SK-N-MC (cell line): Measurements from ENCODE around the gene CDKN2A.

Source experiments
- DNase-seq: peaks from one replicate; pipeline ENCODE4 v3.0.0-alpha.2; 2011; ENCODE audit warnings: low read depth, low spot score
- H3K27ac ChIP-seq: fragments of 200-600 bp; sonication (generic); 2 replicates; pipeline ENCODE4 v1.5.1; 2016; ENCODE audit warnings: mixed run types
- H3K36me3 ChIP-seq: fragments of 200-600 bp; sonication (generic); 2 replicates; pipeline ENCODE4 v1.6.1; 2017; ENCODE audit warnings: antibody characterized with exemption, low read length, mixed read lengths; ENCODE audit not compliant: insufficient read depth
- H3K4me3 ChIP-seq: fragments of 200-600 bp; sonication (generic); 2 replicates; pipeline ENCODE4 v1.5.1; 2016
- H3K9ac ChIP-seq: fragments of 200-600 bp; sonication (generic); 2 replicates; pipeline ENCODE4 v1.8.0; 2017; ENCODE audit warnings: mixed run types, mixed read lengths; ENCODE audit not compliant: insufficient read length
- H3K9me3 ChIP-seq: fragments of 200-600 bp; sonication (generic); 2 replicates; pipeline ENCODE4 v1.6.1; 2017; ENCODE audit warnings: low read depth, mild to moderate bottlenecking, antibody characterized with exemption, low read length, moderate library complexity, mixed read lengths
- EZH2 ChIP-seq: fragments of 200-600 bp; sonication (generic); IDR thresholded peaks from one replicate; pipeline ENCODE4 v1.6.1; 2017; ENCODE audit warnings: antibody characterized with exemption
- FOXP2 ChIP-seq: optimal IDR thresholded peaks from 2 replicates; pipeline ENCODE3; 2011; ENCODE audit warnings: mild to moderate bottlenecking, moderate library complexity; ENCODE audit not compliant: insufficient read depth; ENCODE audit errors: extremely low read length, control extremely low read depth
- POLR2AphosphoS5 ChIP-seq: IDR thresholded peaks from 2 replicates; pipeline ENCODE4 v1.6.1; 2012; ENCODE audit warnings: mild to moderate bottlenecking, low read depth, low read length, borderline replicate concordance

Gene CDKN2A

GRCh38 chr9:21991072-21991959 is 2.9 kb downstream of the CDKN2A start:
- no peak for DNase-seq
- Histone ChIP-seq H3K9me3 (no peaks in the 10 kb centered on the region), H3K4me3 (peak overlapping the region; percentile 92), H3K36me3 (peaks cover 11% of the 10 kb centered on the region), H3K27ac (peak overlapping the region; percentile 48; the same call in 1 of the 2 replicates), H3K9ac (peak overlapping the region; percentile 90)
- no peak for TF ChIP-seq FOXP2
- TF ChIP-seq EZH2 = no peak
- no peak for TF ChIP-seq POLR2AphosphoS5

DNA sequence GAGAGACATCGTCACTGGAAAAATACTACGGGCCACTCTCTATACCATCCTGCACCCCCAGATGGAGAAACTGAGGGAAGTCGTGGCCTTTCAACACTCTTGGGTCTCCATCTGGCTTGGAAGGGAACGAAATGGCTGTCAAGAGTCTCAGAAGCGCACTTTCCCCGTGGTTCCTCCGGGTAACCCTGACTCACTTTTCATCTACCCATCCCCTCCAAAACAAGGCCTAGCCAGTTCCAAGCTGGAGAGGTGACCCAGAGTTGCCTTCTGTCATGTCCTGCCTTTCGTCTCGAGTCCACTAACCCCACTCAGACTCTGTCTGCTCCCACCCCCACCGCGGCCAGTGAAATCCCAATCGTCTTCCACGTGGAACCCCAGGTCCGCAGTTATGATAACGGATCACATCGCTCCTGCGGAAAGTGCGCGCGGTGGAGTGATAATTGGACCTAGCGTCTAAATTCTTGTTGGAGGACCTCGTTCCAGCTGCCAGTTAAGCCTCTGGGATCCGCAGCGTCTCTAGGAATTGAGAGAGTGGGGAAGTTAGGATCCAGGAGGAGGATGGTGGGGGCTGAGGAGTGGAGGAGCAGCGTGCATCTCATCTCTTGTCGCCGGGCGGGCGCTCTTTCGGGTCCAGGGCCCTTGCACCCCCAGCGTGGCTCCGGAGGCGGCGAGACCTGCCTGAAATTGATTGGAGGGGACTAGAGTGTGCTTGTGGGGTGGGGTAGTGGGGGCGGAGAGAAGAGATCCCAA is 4.6 kb downstream of the CDKN2A start:
- no peak for DNase-seq
- Histone ChIP-seq H3K4me3 (peak overlapping the region; percentile 80), H3K27ac (peak overlapping the region; percentile 96)

DNA sequence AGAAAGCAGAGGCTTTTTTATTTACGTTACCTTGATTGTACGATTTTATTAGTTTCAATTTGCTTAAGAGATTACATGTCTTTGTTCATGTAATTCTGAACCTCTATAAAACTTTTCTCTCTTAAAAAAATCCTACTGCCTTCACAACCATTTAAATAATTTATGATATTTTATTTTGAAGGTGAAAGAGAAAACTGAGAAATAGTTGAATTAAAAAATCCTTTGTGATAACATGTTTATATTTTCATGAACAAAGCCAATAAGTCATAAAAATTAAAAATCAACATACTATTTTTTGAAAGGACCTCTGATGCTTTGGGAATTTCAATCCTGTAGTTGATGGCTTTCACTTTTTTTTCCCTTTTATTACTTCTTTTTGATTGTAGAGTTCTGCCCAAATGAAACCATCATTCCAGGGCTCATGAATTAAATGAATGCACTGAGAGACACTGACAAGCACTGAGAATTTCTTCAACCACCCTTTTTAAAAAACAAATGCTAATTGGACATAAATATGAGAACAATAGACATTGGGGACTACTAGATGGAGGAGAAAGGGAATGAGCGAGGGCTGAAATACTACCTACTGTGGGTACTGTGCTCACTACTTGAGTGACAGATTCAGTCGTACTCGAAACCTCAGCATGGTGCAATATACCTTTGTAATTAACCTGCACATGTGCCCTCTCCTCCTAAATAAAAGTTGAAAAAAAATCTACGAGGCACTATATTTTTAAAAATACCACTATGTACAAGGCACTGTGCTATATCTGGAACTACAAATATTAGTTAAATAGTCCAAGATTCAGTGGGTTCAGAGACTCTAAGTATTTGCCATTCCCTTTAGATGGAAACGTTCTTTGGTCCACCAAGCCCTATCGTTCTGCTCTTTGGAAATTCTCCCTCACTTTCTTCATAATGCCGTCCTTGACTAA is 5.9 kb downstream of the CDKN2A start:
- TF ChIP-seq EZH2 (no peak), FOXP2 (no peak), POLR2AphosphoS5 (no peak)
- Histone ChIP-seq H3K9ac (peak overlapping the region; percentile 85), H3K9me3 (no peaks in the 10 kb centered on the region), H3K27ac (peak overlapping the region; percentile 96), H3K4me3 (peak overlapping the region; percentile 80), H3K36me3 (peaks cover 11% of the 10 kb centered on the region)
- DNase-seq = no peak

More for the DNA sequence above, 4.6 kb downstream of the CDKN2A start:
- TF ChIP-seq EZH2 = no peak
- no peak for TF ChIP-seq FOXP2
- TF ChIP-seq POLR2AphosphoS5 = no peak
- Histone ChIP-seq H3K9me3 (no peaks in the 10 kb centered on the region), H3K9ac (no peak overlapping the region), H3K36me3 (peaks cover 11% of the 10 kb centered on the region)

- peak overlapping the region; percentile 80 for H3K4me3 ChIP-seq
- TF ChIP-seq FOXP2 (no peak), EZH2 (no peak), POLR2AphosphoS5 (no peak)
- peaks cover 11% of the 10 kb centered on the region for H3K36me3 ChIP-seq
- DNase-seq = no peak
- H3K9ac ChIP-seq = peak overlapping the region; percentile 85
- no peaks in the 10 kb centered on the region for H3K9me3 ChIP-seq
- peak overlapping the region; percentile 96 for H3K27ac ChIP-seq
Measured at GRCh38 chr9:21985964-21986667, 8.1 kb downstream of the CDKN2A start.

GRCh38 chr9:21984101-21984500 is 10.1 kb downstream of the CDKN2A start:
- DNase-seq = no peak
- Histone ChIP-seq H3K36me3 (0 out of 2 replicates have a peak, but pooled peaks cover 7% of the 10 kb centered on the region), H3K9ac (no peak overlapping the region), H3K4me3 (peak overlapping the region; percentile 36), H3K27ac (peak overlapping the region; percentile 79), H3K9me3 (no peaks in the 10 kb centered on the region)
- TF ChIP-seq EZH2 = no peak
- no peak for TF ChIP-seq FOXP2
- no peak for TF ChIP-seq POLR2AphosphoS5

DNA sequence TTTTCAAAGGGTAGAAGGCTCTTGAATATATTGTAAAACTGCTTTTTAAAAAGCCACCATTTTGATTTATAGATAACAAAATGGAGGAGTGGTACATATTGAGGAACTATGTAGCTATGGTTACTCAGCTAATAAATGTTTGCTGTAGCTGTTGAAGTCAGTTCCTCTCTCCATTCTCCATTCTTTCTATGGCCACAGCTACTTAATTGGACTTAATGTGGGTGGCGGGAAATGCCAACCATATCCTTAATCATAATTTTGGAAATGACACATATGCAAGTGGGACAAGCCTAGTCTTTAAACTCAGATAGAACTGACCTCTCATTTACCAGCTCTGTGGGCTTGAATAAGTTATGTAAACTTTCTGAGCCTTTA is 10.6 kb downstream of the CDKN2A start:
- DNase-seq = no peak
- Histone ChIP-seq H3K9ac (no peak overlapping the region), H3K36me3 (0 out of 2 replicates have a peak, but pooled peaks cover 7% of the 10 kb centered on the region), H3K27ac (peak overlapping the region; percentile 79), H3K4me3 (peak overlapping the region; percentile 21; the same call in 1 of the 2 replicates), H3K9me3 (no peaks in the 10 kb centered on the region)
- TF ChIP-seq POLR2AphosphoS5 (no peak), EZH2 (no peak), FOXP2 (no peak)
